HG03108 (cell line): ENCODE measurements around the gene PPFIA1.
"Not testable (repeated sequence)": the region's sequence is repeated elsewhere in the genome, so short reads cannot be mapped to it uniquely, and the experiment has no call there.

Experiments used
- ATAC-seq: cut with Tn5 transposase; IDR thresholded peaks from one replicate; pipeline ENCODE4 v1.9.1; 2021; ENCODE audit warnings: moderate library complexity; ENCODE audit not compliant: unreplicated experiment

Gene PPFIA1

DNA sequence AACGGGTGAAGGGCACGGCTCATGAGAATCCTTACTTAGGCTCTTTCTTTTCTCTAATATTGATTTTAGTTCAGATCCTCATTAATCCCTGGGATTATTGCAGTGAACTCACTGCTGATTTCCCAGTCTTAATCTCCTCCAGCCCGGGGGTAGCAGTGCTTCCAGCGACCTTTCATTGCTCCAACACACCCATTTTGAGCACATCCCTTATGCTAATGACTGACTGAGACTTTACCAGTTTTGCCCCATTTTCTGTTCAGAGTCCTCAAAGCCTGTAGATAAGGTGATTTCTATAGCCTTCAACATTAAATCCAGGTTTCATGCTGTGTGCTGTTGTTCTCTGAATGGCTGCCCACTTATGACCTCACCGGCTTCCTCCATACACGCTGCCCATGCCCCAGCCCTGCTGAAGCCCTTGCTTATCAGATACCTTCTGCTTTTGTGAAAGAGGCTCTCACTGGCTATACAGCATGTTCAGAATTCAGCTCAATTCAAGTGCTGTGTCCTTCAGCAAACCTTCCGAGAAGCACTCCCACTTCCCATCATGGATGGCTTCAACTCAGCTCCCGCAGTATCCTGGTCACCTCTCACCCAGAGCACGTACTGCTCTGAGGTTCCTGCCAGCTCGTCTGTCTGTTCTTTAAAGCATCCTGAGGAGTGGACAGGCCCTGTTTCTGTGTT is 49.0 kb downstream of the PPFIA1 start:
- ATAC-seq, result no peak

DNA sequence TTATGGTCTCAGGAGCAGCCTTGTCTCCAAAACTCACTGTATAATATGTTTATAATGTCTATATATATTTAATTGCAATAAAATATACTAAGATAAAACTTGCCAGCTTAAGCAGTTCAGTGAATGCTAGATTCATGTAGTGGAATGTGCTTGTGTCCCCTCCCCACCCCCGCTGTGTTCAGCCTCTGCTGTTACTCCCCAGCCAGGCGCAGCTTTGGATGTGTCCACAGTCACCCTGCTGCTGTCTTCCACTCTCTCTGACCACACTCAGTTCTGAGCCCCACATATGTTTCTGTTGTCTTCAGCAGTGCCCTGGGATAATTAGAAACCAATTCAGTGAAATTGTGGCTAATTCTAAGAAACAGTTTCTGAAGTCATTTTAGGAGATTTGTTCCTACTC is 52.2 kb downstream of the PPFIA1 start:
- ATAC-seq, result no peak

DNA sequence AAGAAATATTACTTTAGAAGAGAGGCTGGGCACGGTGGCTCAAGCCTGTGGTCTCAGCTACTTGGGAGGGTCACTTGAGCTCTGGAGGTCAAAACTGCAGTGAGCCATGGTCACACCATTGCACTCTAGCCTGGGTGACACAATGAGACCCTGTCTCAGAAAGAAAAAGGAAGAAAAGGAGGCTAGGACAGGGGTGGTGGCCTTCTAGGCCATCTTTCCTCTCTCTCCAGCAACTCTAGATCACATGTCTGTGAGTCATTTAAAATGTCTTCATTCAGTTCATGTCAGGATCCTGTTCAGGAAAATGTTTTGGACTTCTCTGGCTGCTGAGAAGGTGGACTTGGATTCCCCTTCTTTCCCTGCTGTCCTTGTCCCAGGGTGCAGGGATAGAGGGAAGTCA is 53.3 kb downstream of the PPFIA1 start:
- ATAC-seq, result no peak

- peak; percentile 66 for ATAC-seq
Observed at GRCh38 chr11:70324376-70325115, 54.1 kb downstream of the PPFIA1 start.

DNA sequence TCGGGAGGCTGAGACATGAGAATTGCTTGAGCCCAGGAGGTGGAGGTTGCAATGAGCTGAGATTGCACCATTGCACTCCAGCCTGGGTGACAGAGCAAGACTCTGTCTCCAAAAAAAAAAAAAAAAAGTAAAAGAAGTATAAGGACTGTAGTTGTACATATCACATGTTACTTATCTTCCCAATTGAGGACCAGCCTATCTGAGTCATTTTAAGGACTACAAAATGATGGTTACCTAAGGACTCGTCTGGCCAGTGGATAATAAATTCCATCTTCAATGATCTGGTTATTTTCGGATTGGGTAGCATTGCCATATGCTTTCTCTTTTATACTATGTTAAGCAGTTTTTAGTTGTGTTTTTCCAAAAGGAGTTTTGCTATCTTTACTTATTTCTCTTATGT is 55.3 kb downstream of the PPFIA1 start:
- no peak for ATAC-seq

DNA sequence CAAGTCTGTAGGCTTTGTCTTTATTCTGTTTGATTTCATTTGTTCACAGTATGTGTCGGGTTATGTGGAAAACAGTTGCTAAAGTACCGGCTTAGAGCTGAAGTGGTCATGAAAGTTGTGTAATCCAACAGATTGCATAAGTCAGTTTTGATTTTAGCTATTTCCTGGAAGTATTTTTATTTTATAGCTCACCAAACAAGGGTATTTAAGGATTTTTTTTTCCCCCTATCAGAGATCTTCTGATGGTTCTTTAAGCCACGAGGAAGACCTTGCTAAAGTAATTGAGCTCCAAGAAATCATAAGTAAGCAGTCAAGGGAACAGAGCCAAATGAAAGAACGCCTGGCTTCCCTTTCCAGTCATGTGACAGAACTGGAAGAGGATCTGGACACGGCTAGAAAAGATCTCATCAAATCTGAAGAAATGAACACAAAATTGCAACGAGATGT is 55.9 kb downstream of the PPFIA1 start:
- ATAC-seq, result no peak

GRCh38 chr11:70326833-70327232 is 56.3 kb downstream of the PPFIA1 start:
- ATAC-seq, result no peak

GRCh38 chr11:70327717-70328116 is 57.2 kb downstream of the PPFIA1 start:
- no peak for ATAC-seq

- ATAC-seq, result no peak
Observed at GRCh38 chr11:70328556-70328955, 58.1 kb downstream of the PPFIA1 start.

- not testable (repeated sequence) for ATAC-seq
Observed at GRCh38 chr11:70331320-70331843, 60.9 kb downstream of the PPFIA1 start.

- ATAC-seq, result no peak
Observed at GRCh38 chr11:70331901-70332300, 61.4 kb downstream of the PPFIA1 start.

- ATAC-seq, result no peak
Observed at GRCh38 chr11:70332567-70332966, 62.1 kb downstream of the PPFIA1 start.

GRCh38 chr11:70333261-70333660 is 62.8 kb downstream of the PPFIA1 start:
- no peak for ATAC-seq

- no peak for ATAC-seq
Observed at GRCh38 chr11:70334351-70334995, 64.0 kb downstream of the PPFIA1 start.

DNA sequence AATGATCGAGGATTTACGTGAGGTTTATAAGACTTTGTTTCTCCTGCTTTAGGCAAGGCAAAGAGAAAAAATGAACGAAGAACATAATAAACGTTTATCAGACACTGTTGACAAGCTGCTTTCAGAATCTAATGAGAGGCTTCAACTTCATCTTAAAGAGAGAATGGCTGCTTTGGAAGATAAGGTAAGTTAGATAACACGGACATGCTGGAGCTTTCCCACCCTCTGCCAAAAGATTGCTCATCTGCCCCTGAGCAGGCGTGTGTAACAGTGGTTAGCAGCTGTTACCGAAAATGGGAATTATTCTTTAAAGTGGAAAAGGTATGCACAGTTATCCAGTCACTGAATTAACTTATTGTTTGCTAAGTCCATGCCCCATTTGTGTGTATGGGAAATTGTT is 65.0 kb downstream of the PPFIA1 start:
- no peak for ATAC-seq

GRCh38 chr11:70338594-70338993 is 68.1 kb downstream of the PPFIA1 start:
- ATAC-seq, result no peak

- ATAC-seq, result no peak
Observed at GRCh38 chr11:70339066-70339465, 68.6 kb downstream of the PPFIA1 start.

GRCh38 chr11:70341881-70342429 is 71.5 kb downstream of the PPFIA1 start:
- ATAC-seq, result no peak

GRCh38 chr11:70343636-70344035 is 73.1 kb downstream of the PPFIA1 start:
- no peak for ATAC-seq

DNA sequence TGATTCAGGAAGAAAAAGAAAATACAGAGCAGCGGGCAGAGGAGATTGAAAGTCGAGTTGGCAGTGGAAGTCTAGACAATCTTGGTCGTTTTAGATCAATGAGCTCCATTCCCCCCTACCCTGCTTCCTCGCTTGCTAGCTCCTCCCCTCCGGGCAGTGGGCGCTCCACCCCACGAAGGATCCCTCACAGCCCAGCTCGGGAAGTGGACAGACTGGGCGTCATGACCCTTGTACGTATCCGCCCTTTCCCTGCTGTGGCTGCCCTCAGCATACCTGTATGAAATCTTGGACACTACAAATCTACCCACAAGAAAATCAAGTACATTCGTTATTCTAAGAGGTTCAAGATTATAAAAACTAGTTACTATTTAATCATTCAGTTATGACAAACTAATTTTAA is 77.7 kb downstream of the PPFIA1 start:
- ATAC-seq, result no peak

DNA sequence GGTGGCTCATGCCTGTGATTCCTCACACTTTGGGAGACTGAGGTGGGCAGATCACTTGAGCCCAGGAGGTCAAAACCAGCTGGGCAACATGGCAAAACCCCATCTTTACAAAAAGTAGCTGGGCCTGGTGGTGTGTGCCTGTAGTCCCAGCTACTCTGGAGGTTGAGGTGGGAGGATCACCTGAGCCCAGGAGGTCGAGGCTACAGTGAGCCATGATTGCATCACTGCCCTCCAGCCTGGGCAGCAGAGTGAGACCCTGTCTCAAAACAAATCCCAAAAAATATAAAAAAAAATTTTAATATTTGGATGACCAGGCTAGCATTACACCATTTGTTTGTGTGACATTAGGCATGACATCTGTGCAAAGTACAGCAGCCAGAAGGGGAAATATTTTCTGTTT is 78.1 kb downstream of the PPFIA1 start:
- no peak for ATAC-seq
